Ovary (tissue), 9 donors: ENCODE results near the gene TRAF2. TPM values are rescaled to one million over a fixed set of nuclear protein-coding genes. Genes with fewer than 3 reads are reported as not detected.

Source experiments
- DNase-seq, 5 donors: peaks; one replicate each; pipeline ENCODE4 v3.0.0-alpha.2; 2019 to 2020
- H3K27ac ChIP-seq, 2 donors: fragments of 200-600 bp; one replicate each; pipeline versions ENCODE4 v1.5.1 to v1.8.0; 2019 to 2022
- H3K27me3 ChIP-seq: fragments of 200-600 bp; one replicate; pipeline ENCODE4 v1.8.0; 2022
- H3K36me3 ChIP-seq: fragments of 200-600 bp; sonication (generic); one replicate; pipeline ENCODE4 v1.5.1; 2019
- H3K4me1 ChIP-seq: one replicate; pipeline ENCODE4 v1.8.1; 2013; ENCODE audit warnings: mild to moderate bottlenecking, moderate library complexity; ENCODE audit not compliant: insufficient read depth
- H3K4me3 ChIP-seq: fragments of 200-600 bp; sonication (generic); one replicate; pipeline ENCODE4 v1.5.1; 2017
- H3K9me3 ChIP-seq, 2 donors: fragments of 200-600 bp in 1 of 2; sonication (generic) in 1 of 2; one replicate each; pipeline versions ENCODE4 v1.5.1 to v1.8.1; 2013 to 2019; ENCODE audit warnings: mild to moderate bottlenecking in 1 of 2, moderate library complexity in 1 of 2
- CTCF ChIP-seq, 3 donors: fragments of 450-650 bp in 2 of 3; fragments of 200-600 bp in 1 of 3; IDR thresholded peaks; one replicate each; pipeline versions ENCODE4 v1.5.1 to v1.8.0; 2016 to 2022; ENCODE audit warnings: antibody characterized with exemption in 3 of 3, mild to moderate bottlenecking in 1 of 3
- EP300 ChIP-seq: sonication (generic); formaldehyde crosslinking; IDR thresholded peaks from one replicate; pipeline ENCODE4 v1.6.1; 2017; ENCODE audit warnings: antibody characterized with exemption
- POLR2A ChIP-seq: fragments of 450-650 bp; IDR thresholded peaks from one replicate; pipeline ENCODE4 v1.6.1; 2017; ENCODE audit warnings: antibody characterized with exemption, mild to moderate bottlenecking, moderate library complexity
- WGBS, 3 donors: extraction: QIAGEN DNeasy Blood & Tissue Kit in 1 of 3; methylation state at CpG; one replicate each; pipeline versions ENCODE4 v1.1.5 to v1.1.7; 2013 to 2017; 5-methylcytosine and 5-hydroxymethylcytosine counted together
- intact Hi-C, 4 donors: fragments of 100-400 bp; cut with DNase I; formaldehyde crosslinking; loops; one replicate each; pipeline versions ENCODE4 v1.11.0 to v1.15.1; 2022 to 2023
- polyA plus RNA-seq, 2 donors: library from polyadenylated mRNA; stranded (reverse); fragments of 200-250 nt in 1 of 2; fragments of 350-450 nt in 1 of 2; fragmentation: Illumina TruSeq in 1 of 2; extraction: RNeasy Lipid Tissue Mini Kit (QIAGEN cat#74804) in 1 of 2; gene quantifications; one replicate each; pipeline ENCODE4 v1.2.3, GENCODE V29; 2013 to 2014
- total RNA-seq, 7 donors: library from RNA; depleted of rRNA in 2 of 7; stranded (reverse); fragments of >200 nt in 2 of 7; fragmentation: NEBNext Ultra II Directional in 3 of 7; extraction: Animal tissue kit (Norgen Biotek cat#: 25700) in 3 of 7; gene quantifications; one replicate each; pipeline versions ENCODE4 v1.1.0 to v1.2.4, GENCODE V29; 2016 to 2023
- donor health status: DM: no; HTN: no; CAD: no; lungs with moderate emphysema.
- donor health status: DM: no; HTN: no; CAD: no.
- donor health status: Bipolar disorder and iron deficiency.
- donor health status: DM: yes; HTN: yes; CAD: no.
- donor health status: DM: no; HTN: no; CAD: no.
- donor health status: DM: yes; HTN: yes; CAD: no.

The TRAF2 gene
- total and polyA plus RNA-seq, 9 donors: 0.83 to 11.9 (median 9.7) TPM

DNA sequence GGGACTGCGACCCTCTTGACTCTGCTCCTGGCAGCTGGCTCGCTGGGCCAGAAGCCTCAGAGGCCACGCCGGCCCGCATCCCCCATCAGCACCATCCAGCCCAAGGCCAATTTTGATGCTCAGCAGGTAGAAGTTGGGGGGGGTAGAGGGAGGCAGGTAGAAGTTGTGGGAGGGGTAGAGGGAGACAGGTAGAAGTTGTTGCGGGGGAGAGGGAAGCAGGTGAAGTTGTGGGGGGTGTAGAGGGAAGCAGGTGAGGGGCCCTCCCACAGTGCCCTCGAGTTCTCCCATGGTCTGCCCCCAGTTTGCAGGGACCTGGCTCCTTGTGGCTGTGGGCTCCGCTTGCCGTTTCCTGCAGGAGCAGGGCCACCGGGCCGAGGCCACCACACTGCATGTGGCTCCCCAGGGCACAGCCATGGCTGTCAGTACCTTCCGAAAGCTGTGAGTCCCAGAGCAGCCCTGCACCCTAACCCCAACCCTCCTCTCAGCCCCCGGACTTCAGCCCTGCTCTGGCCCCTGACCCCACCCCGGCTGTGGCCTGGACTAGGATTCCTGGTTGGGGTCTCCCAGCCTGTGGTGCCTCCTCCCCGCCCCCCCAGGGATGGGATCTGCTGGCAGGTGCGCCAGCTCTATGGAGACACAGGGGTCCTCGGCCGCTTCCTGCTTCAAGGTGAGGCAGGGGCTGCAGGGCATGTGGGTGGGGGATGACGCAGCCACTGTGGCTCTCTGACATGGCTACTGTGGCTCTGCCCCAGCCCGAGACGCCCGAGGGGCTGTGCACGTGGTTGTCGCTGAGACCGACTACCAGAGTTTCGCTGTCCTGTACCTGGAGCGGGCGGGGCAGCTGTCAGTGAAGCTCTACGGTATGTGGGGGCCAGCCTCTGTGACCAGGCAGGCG, 59.3 kb downstream of the TRAF2 start:
- 82 to 88% (median 86%) methylated on average over 27 to 30 of the region's 30 CpGs for WGBS, 3 donors
- Histone ChIP-seq H3K27ac (no peak overlapping the region), H3K36me3 (no peaks in the 10 kb centered on the region), H3K27me3 (no peaks in the 10 kb centered on the region), H3K4me1 (peaks cover 13% of the 10 kb centered on the region), H3K9me3 (no peaks in the 10 kb centered on the region), H3K4me3 (no peak overlapping the region)
- intact Hi-C loops: loop anchor here in 2 of 4 donors (2.0 to 10.0 kb wide), 2 partner anchors 89 to 101 kb away; partner anchors contain the start of genes AJM1 (in 1 of the 2) and PHPT1 (in 1 of the 2)
- no peak for TF ChIP-seq EP300
- TF ChIP-seq CTCF (IDR thresholded peaks at IDR 0.05): no peak
- no peak for TF ChIP-seq POLR2A
- peak in 2 of 5 donors; percentile 57 to 58 for DNase-seq

DNA sequence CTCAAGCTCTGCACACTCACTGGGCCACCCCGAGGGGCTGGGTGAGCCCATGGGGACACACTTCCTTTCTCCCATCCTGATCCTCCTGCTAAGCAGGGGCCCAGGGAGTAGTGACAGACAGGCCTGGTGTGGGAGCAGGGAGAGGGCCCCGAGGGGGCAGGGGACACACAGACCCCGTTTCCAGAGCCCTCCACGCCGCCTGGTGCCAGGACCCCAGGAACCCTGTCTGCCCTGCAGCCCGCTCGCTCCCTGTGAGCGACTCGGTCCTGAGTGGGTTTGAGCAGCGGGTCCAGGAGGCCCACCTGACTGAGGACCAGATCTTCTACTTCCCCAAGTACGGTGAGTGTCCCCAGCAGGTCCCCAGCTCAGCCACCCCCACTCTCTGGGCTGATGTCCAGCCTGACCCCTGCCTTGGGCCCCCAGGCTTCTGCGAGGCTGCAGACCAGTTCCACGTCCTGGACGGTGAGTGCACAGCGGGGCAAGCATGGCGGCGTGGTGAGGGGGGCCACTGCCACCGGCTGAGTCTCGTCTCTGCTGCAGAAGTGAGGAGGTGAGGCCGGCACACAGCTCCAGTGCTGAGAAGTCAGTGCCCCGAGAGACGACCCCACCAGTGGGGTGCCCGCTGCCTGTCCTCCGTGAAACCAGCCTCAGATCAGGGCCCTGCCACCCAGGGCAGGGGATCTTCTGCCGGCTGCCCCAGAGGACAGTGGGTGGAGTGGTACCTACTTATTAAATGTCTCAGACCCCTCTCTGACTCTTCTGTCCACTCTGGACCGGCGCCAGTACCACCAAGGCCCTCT, 60.1 kb downstream of the TRAF2 start:
- Histone ChIP-seq H3K27ac (no peak overlapping the region), H3K27me3 (no peaks in the 10 kb centered on the region), H3K4me3 (no peak overlapping the region), H3K4me1 (peaks cover 14% of the 10 kb centered on the region), H3K9me3 (no peaks in the 10 kb centered on the region), H3K36me3 (no peaks in the 10 kb centered on the region)
- WGBS, 3 donors: 75 to 77% (median 76%) methylated on average over 20 to 27 of the region's 27 CpGs
- TF ChIP-seq POLR2A (no peak), CTCF (IDR thresholded peaks at IDR 0.05) (no peak), EP300 (no peak)
- intact Hi-C loops: loop anchor here in 2 of 4 donors (2.0 to 10.0 kb wide), 2 partner anchors 88 to 102 kb away; partner anchors contain the start of genes AJM1 (in 1 of the 2) and PHPT1 (in 1 of the 2)
- peak in 2 of 5 donors; percentile 48 to 53 for DNase-seq

DNA sequence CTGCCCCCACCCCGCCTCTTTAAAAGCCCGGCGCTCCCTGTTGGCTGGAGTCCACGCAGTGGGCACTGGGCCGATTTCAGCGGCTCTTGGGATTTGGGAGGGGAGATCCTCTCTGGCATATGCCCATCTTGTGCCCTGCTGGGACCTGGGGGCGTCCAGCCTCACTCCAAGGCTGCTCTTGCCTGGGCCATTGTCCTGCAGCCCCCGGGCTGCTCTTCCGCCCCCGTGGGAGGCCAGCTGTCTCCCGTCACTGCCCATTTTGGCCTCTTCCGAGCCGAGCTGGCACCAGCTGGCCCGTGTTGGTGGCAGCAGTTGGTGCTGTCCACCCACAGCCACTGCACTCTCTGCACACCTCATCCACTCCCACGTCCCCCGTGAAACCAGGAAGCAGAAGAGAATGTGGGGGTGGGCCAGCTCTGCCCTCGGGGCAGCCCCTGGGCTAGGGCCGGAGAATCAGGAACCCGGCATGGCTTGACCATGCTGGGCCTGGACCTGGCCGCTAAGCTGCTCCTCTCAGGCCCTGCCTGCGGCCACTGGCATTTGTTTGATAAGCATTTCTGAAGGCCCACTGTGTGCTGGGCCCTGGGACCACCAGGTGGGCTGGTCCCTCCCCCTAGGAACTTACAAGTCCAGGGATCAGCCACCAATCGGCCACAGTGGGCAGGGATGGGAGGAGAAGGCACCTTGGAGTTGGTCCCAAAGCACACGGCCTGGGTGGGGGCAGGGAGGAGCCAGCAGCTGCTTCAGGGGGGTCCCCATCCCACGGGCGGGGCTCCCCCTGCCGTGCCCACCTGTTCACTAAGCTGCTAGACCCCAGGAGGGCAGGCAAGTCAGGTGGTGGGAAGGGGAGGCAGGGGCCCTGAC, 60.9 kb downstream of the TRAF2 start:
- Histone ChIP-seq H3K9me3 (no peaks in the 10 kb centered on the region), H3K4me3 (no peak overlapping the region), H3K27ac (no peak overlapping the region), H3K36me3 (no peaks in the 10 kb centered on the region), H3K4me1 (peaks cover 14% of the 10 kb centered on the region), H3K27me3 (no peaks in the 10 kb centered on the region)
- intact Hi-C loops: loop anchor here in 2 of 4 donors (2.0 to 10.0 kb wide), 2 partner anchors 88 to 102 kb away; partner anchors contain the start of genes AJM1 (in 1 of the 2) and PHPT1 (in 1 of the 2)
- peak in 2 of 5 donors; percentile 29 to 36 for DNase-seq
- 33 to 56% (median 43%) methylated on average over 26 of the region's 26 CpGs for WGBS, 3 donors
- TF ChIP-seq CTCF (IDR thresholded peaks at IDR 0.05) (no peak), EP300 (no peak), POLR2A (no peak)
